HG02642 (cell line): ENCODE measurements around the gene AMBN.
A peak's percentile ranks its signal among the peaks of the same experiment; 100 is the strongest.

Experiments
- ATAC-seq: cut with Tn5 transposase; IDR thresholded peaks from one replicate; pipeline ENCODE4 v1.9.1; 2021; ENCODE audit warnings: mild to moderate bottlenecking; ENCODE audit not compliant: unreplicated experiment, poor library complexity

The AMBN gene

DNA sequence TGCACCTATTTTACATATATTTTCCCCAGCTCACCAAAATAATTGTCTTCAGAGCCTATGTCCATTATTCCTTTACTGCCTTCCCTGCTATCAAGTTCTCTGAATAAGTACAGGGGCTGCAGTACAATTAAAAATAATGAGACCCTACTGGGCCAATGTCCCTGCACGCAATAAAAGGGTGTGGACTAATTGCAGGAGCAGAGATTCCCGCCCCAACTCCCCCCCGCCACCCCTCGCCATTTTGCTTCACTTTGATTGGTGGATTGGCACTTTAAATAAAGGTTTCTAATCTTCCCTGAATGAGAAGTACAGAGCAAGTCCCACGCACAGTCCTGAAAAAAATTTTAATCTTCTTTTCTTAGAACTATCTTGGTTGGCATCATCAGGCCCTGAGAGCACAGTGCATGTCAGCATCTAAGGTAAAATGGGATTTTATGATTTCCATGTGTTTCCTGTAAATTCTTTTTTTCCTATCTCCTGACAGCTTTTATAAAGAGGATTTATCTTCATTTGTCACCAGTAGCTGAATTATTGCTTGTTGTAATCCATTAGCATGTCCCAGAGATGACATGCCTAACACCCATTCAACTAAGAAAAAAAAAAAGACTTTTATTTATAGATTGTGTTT is at the start of gene AMBN:
TSS of gene AMBN (plus strand) at position 302 of the 628 bp plus-strand sequence. CDS start at position 405, 103 bp downstream.
- no peak for ATAC-seq

GRCh38 chr4:70544279-70544868 is 47.7 kb upstream of the AMBN start:
- ATAC-seq = peak; percentile 65

DNA sequence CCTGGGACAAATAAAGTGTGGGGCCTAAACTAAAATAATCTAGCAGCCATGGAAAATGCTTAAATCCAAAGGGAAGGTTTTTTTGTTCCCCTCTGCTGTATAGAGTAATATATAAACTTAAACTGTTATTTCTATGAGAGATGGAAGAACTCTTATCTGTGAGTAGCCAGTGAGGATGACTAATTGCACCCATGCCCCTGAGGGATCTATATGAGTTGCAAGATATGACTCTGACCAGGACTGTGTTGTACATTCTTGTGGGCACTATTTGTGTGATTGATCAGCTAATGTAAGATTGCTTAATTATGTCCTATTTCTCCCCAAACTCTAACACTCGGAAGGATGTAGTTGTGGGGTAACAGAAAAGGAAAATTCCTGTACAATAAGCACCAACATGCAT is 35.2 kb upstream of the AMBN start:
- ATAC-seq = no peak

GRCh38 chr4:70559211-70559830 is 32.7 kb upstream of the AMBN start:
- no peak for ATAC-seq

- no peak for ATAC-seq
These were observed 32.1 kb upstream of the AMBN start for GRCh38 chr4:70559924-70560323.

GRCh38 chr4:70564033-70564432 is 28.0 kb upstream of the AMBN start:
- no peak for ATAC-seq

DNA sequence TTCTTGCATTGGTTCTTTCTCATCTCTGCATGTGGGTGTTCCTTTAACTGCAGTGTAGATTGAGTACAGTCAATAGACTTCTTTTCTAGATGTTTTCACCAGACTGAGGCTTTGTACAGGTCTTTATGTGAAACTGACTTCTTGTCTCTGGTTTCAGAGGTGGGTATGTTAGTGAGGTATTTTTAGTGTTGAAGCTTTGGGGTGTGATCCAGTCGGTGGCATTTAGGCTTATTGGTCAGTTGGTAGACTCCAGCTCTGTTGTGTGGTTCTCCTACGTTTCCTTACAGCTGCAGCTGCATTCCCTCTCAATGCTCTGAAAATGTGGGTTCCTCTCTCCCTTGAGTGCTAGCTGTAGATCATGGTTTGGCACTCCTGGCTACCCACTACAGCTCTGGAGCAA is 21.3 kb upstream of the AMBN start:
- ATAC-seq = no peak

GRCh38 chr4:70571772-70572171 is 20.3 kb upstream of the AMBN start:
- no peak for ATAC-seq

GRCh38 chr4:70575964-70576363 is 16.1 kb upstream of the AMBN start:
- ATAC-seq = no peak

- no peak for ATAC-seq
These were observed 14.7 kb upstream of the AMBN start for GRCh38 chr4:70577220-70577927.

- ATAC-seq = no peak
These were observed 10.1 kb upstream of the AMBN start for GRCh38 chr4:70581980-70582379.

DNA sequence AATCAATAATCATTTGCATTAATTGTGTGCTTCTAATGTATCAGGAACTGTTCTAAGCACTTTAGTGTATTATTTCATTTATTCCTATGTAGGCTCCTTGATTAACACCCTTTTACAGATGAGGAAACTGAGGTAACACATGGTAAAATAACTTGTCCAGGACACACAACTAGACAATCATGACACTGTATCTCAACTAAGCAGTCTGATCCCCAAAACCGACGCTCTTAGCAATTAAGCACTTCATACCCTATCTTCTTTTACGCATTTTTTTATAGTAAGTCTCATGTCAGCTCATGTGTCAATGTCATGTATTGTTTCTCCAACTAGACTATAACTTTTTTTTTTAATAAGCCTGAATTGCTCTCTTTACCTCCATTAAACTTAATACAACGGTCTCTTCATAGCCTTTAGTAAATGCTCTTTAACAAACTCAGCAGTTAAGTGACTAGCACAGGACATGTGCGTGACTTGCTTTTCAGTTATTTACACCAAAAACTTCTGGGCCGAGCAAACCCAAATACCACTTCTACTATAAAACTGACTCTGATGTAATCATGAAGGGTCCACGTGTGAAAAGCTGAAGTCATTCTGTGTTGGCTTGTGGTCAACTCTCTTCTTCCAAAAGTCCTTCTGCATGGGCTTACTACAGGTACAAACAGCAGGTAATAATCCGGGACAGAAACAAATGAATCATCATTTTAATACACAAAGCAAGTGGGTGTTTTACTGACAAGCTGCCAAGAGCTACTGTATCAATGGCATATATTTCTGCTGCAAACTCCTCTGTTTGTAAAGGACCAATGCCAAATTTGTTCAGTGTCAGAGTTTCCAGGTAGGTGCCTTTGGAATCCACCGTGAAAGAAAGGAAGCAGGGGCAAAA is 7.9 kb upstream of the AMBN start:
- ATAC-seq = no peak

- ATAC-seq = no peak
These were observed 5.2 kb upstream of the AMBN start for GRCh38 chr4:70586841-70587240.

- peak; percentile 98 for ATAC-seq
These were observed 2.3 kb upstream of the AMBN start for GRCh38 chr4:70589785-70590184.

DNA sequence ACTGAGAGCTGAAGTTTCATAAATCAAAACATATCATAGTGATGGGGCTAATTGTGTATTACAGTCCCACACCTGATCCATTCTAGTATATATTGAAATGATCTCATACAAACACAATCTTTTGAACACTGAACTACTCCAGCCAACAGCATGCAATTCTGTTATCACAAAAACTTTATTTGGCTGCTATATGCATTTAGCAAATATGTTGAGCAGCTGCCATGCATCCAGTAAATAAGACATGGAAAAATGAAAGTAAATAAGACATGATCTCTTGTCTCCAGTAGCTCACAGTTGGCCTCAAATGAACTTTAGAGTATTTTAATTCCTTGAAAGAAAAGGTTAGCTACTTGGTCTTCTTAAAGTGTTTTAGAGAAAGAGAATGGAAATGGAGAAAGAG is 2.1 kb downstream of the AMBN start:
- ATAC-seq = no peak

- no peak for ATAC-seq
These were observed 8.2 kb downstream of the AMBN start for GRCh38 chr4:70600305-70600704.

- no peak for ATAC-seq
These were observed 8.9 kb downstream of the AMBN start for GRCh38 chr4:70600977-70601376.

GRCh38 chr4:70601422-70602039 is 9.5 kb downstream of the AMBN start:
- ATAC-seq = peak; percentile 99

DNA sequence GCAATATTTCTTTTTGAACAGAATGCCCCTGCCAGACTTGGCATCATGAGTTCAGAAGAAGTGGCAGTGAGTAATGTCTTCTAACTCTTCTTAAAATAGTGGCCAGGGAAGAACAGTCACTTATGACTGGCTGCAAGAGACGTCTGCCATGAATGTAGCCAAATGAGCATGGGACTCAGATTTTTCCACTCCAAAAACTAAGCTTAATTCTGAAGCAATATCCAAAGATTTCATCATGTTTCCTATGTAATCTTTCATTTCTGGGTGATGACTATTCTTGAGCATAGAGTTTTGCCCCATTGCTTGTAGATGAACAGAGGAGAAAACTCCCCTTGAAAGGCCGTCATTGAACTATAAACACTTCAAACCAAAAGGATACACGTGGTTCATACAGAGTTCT is 11.8 kb downstream of the AMBN start:
- ATAC-seq = no peak

GRCh38 chr4:70606459-70606858 is 14.4 kb downstream of the AMBN start:
- ATAC-seq = no peak
